NCI-H2107 treated with DMSO at 0.1 percent for 48 hours (cell line): ENCODE results near the gene COPB2.

Source experiments
- DNase-seq: peaks from one replicate; lab custom pipeline; 2025; ENCODE audit not compliant: unreplicated experiment; lab: John Stamatoyannopoulos, UW

Gene COPB2

DNA sequence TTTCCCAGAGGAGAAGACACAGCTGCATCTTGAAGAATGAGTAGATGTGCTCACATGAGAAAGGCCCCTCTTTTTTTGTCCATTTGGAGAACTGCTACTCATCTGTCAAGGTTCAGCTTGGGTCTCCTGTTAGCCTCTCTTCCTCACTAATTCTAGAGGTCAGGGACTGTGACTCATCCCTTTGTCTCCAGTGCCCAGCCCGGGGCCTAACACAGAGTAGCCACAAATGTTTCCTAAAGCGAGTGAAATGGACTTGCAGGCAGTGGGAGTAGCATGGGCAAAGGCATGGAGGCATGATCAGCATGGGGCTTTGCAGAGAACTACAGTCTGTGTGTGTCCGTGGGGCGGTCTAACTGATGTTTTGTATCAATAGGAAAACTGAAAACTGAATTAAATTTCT is 79.6 kb downstream of the COPB2 start:
- DNase-seq, result no peak

DNA sequence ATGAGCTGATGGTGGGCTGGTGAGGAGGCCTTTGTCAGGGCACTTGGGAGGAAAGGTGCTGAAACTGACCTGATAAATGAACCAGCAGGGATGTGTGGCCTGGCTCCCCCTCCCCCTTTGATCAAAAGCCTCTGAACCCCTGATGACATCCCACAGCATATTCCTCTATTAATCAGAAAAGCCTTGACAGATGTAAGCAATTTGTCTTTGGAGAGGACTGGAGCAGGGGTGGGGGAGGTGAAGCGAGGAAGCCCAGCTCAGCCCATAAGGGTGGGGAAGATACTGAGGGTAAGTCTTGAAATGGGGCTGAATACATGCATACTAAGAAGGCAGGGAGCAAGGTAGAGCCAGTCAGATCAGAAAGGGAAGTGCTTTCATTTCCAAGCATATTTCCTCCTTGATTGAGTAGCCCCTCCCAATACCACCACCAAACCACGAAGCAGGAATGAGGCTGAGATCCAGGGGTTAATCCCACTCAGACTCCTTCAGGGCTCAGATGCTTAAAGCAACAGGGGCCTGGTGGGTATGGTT is 80.3 kb downstream of the COPB2 start:
- no peak for DNase-seq

DNA sequence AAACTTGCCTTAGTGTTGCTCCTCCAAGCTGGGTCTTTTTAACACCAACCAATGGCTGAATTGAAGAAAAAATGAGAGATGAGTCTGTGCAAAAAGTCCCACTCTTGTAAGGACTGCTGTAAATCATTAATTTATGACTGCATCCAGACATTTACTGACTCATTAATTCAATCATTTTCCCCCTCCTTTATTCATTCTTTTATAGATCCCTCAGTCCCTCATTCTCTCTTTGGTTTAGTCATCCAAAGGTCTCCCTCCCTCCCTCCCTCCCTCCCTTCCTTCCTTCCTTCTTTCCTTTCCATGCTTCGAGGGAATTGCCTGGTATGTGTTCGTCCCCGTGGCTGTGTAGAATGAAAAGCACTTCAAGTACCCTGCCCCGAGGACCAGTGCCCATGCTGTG is 80.9 kb downstream of the COPB2 start:
- DNase-seq, result no peak

DNA sequence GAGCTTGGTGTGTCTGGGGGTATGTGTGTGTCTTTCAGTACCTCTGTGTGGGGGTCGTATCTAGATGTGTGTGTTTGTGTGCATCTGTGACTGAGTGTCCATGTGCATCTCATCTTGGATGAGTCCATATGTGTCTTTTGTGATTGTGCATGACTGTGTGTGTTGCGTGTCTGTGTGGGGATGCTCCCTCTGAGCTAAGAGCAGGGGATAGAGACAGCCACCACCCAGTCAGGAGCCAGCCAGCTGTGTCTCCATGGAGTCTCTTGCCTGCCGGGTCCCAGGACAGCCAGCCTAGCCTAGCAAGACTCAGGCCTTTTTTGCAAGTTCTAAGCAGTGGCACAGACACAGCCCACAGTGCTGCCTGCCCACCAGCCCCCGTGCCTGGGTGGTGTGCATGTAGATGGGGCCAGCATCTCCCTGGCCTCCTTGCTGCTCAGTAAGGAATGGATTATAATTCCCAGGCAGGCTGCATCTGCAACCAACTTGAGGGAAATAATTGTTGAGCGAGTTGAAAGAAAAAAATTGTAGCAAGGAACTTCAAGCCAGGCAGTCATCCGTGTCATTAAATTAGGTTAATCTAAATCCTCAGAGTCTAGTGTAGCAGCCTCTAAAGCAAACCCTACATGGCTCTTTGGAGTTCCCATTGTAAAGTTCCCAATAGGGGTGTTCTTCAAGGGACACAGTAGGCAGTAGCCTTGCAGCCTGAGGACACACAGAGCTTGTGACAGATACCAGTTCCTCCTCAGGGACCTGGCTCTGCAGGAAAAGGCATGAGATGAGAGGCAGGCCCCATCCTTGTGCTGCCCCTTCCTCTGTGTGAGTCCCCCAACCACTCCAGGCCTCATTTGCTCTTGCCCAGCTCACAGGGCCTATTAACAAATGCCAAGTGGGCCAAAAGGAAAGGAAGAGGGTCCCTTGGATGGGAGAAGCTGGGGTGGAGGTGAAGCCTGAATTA is 81.6 kb downstream of the COPB2 start:
- DNase-seq, result no peak
